ENCODE measurements around the gene DDX47. TPM values are rescaled to one million over a fixed set of nuclear protein-coding genes. Genes with fewer than 3 reads are reported as not detected.
A peak's percentile ranks its signal among the peaks of the same experiment; 100 is the strongest.

The DDX47 gene
- total and polyA plus RNA-seq, 9 of the 15 experiments (the other 6 are each of a cell fraction or from before 2014, with no cell fraction given), result 39.4 to 186 (median 64.4) TPM

- TF ChIP-seq MAX (CRISPR knock-in tag; IDR thresholded peaks at IDR 0.05) (peak; percentile 64; the same call in 1 of the 2 replicates), RBFOX2 (IDR thresholded peaks at IDR 0.05; ENCODE audit: low read depth, low read length) (peak; percentile 67), L3MBTL2 (IDR thresholded peaks at IDR 0.05) (0 out of 2 replicates have a peak, but pooled peaks have one; percentile 37), SMAD4 (CRISPR knock-in tag; conservative IDR thresholded peaks at IDR 0.05) (no peak), ATF1 (CRISPR knock-in tag; IDR thresholded peaks at IDR 0.05) (no peak), ATF1 (tag; IDR thresholded peaks at IDR 0.05) (peak; percentile 82), ZFP1 (CRISPR knock-in tag; IDR thresholded peaks at IDR 0.05) (no peak), ELF2 (CRISPR knock-in tag; IDR thresholded peaks at IDR 0.05) (peak; percentile 71), ZNF644 (tag; IDR thresholded peaks at IDR 0.05; ENCODE audit: low read depth) (peak; percentile 73; the same call in 1 of the 2 replicates), NRF1 (conservative IDR thresholded peaks at IDR 0.05 in 1 of 2, IDR thresholded peaks at IDR 0.05 in 1 of 2) (0 out of 4 replicates have a peak, but pooled peaks have one; percentile 21 to 23), VEZF1 (CRISPR knock-in tag; IDR thresholded peaks at IDR 0.05) (peak; percentile 63; the same call in 1 of the 2 replicates), SUPT5H (IDR thresholded peaks at IDR 0.05) (peak; percentile 51), ZNF143 (CRISPR knock-in tag; IDR thresholded peaks at IDR 0.05) (peak; percentile 96), BCLAF1 (IDR thresholded peaks at IDR 0.05; ENCODE audit: borderline replicate concordance in 1 of 2, control insufficient read depth in 1 of 2, low read depth in 2 of 2, low read length in 1 of 2) (0 out of 4 replicates have a peak, but pooled peaks of 1 of the 2 experiments have one; percentile 17), TBP (optimal IDR thresholded peaks at IDR 0.05; ENCODE audit: low read depth, low read length) (peak; percentile 84), FOXP1 (CRISPR knock-in tag; IDR thresholded peaks at IDR 0.05) (peak; percentile 58; the same call in 1 of the 2 replicates), CTBP1 (IDR thresholded peaks at IDR 0.05; ENCODE audit: borderline replicate concordance) (peak; percentile 44; the same call in 1 of the 2 replicates), ESRRA (IDR thresholded peaks at IDR 0.05; ENCODE audit: borderline replicate concordance, low read depth) (no peak; the same call in 1 of the 2 replicates), GABPB1 (CRISPR knock-in tag; IDR thresholded peaks at IDR 0.05) (peak; percentile 96), GABPA (tag; conservative IDR thresholded peaks at IDR 0.05; ENCODE audit: low read depth) (peak; percentile 94)
- TF ChIP-seq, protein P1, sequence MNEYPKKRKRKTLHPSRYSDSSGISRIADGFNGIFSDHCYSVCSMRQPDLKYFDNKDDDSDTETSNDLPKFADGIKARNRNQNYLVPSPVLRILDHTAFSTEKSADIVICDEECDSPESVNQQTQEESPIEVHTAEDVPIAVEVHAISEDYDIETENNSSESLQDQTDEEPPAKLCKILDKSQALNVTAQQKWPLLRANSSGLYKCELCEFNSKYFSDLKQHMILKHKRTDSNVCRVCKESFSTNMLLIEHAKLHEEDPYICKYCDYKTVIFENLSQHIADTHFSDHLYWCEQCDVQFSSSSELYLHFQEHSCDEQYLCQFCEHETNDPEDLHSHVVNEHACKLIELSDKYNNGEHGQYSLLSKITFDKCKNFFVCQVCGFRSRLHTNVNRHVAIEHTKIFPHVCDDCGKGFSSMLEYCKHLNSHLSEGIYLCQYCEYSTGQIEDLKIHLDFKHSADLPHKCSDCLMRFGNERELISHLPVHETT (CRISPR knock-in tag; conservative IDR thresholded peaks at IDR 0.05 in 1 of 2, IDR thresholded peaks at IDR 0.05 in 1 of 2), result no peak
Observed at GRCh38 chr12:12813120-12814101, at the start of gene DDX47 (continued).
